ENCODE results near the gene SAMD13.

- TF ChIP-seq POLR2A (IDR thresholded peaks at IDR 0.05) (no peak), CTCF (IDR thresholded peaks at IDR 0.05) (no peak)
Observed at GRCh38 chr1:84265867-84266266, 35.6 kb upstream of the SAMD13 start.
